ENCODE measurements around the gene GID8.
"Not testable (repeated sequence)": the region's sequence is repeated elsewhere in the genome, so short reads cannot be mapped to it uniquely, and the experiment has no call there.

The GID8 gene

DNA sequence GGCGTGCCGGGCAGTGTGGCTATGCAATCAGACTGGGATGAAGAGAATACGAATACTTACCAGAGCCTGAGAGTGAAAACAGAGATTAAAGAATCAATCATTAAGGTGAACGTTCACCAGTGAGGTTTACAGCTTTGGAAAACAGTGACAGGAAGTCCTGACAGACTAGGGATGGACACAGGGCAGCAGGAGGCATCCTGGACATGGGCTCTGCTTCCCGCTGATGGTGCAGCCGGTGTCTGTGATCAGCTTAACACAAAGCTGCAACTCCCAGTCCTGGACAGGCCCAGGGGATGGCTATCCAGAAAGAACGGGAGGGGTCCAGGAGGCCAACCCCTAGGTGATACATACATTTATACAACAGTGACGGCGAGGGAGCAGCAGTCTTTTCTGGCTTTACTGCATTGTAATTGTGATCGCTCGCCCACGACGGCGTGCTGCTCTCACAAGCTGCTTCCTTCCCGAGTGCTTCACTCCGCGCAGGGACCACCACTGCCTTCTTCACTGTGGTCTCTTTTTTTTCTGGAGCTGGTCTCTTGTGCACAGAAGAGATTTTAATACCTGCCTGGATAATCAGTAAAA lies 32.3 kb upstream of the GID8 start:
- DNase-seq: no peak

DNA sequence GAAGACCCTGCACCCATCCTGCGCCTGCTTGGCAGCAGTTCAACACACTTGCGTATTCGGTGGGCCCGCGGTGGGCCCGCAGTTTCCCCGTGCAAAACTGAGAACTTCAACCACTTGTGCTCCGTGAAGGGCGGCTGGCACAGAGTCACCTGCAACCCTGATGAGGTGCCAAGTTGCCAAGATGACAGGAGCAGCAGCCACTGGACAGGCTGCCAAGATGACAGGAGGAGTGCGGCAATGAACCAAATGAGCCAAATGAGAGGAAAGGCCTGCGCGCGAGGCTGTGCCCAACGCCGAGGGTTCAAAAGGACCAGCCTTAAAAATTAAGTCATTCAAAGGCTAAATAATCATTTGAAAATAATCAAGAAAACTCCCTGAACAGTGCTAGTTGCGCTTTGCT lies 31.7 kb upstream of the GID8 start:
- DNase-seq: no peak

DNA sequence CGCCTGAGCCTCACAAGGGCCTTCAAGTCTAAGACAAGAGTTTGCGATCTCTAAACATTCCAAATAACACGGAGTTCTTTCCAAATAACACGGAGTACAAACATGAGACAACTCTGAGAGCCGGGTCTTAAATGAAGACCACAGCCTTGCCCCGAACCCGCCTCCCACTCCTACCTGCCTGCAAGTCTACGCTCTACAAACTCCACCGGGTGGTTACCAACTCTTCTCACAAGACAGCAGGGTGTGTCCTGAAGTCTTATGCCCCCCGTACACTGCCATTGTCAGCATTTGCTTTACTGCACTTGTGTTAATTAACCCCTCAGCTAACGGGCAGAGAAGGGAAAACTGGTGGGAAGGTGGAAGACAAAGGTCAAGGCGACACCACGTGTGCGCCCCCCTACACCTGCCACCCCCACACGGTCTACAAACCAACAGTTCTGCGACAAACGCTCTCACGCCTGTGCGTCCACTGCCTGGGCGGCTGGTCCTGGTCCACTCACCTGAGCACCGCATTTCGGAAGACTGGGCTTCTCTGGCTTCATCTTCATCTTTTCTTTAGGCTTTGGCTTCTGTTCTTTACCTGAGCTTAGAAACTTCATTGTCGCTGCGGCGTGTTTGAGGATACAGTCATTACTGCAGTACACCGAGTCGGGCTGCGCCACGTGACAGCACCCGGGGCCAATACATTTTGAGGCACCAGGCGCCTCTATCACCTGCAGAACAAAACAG lies 31.1 kb upstream of the GID8 start:
- DNase-seq: no peak

DNA sequence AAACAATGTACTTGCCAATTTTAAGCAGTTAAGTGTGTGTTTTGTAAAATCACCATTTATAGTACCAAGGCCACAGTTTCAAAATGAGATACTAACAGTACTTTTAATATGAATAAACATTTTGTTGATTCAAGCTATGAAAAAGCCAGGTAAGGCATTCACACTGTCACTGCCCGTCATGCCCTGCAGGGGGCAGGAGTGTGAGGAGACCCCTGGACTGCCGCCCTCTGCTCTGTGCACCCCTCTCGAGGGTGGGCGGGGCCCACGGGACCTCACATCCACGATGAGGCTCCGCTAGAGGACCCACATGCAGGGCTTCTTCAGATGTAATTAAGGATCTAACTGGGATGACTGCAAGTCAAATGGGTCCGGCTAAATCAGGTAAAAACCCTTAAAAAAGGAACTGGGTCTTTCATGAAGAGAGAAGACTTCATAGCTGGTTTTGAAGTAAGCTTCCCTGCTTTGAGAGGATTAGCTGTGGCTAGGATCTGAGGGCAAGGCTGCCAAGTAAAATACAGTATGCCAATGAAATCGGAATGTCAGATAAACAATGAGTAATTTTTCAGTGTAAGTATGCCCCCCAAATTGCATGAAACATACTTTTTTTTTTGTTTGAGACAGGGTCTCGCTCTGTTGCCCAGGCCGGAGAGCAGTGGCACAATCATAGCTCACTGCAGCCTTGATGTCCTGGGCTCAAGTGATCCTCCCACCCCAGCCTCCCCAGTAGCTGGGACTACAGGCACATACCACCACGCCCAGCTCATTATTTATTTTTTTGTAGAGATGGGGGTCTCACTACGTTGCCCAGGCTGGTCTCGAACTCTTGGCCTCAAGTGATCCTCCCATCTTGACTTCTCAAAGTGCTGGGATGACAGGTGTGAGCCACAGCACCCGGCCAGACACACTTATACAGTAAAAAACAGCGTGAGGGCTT lies 30.3 kb upstream of the GID8 start:
- DNase-seq: no peak

DNA sequence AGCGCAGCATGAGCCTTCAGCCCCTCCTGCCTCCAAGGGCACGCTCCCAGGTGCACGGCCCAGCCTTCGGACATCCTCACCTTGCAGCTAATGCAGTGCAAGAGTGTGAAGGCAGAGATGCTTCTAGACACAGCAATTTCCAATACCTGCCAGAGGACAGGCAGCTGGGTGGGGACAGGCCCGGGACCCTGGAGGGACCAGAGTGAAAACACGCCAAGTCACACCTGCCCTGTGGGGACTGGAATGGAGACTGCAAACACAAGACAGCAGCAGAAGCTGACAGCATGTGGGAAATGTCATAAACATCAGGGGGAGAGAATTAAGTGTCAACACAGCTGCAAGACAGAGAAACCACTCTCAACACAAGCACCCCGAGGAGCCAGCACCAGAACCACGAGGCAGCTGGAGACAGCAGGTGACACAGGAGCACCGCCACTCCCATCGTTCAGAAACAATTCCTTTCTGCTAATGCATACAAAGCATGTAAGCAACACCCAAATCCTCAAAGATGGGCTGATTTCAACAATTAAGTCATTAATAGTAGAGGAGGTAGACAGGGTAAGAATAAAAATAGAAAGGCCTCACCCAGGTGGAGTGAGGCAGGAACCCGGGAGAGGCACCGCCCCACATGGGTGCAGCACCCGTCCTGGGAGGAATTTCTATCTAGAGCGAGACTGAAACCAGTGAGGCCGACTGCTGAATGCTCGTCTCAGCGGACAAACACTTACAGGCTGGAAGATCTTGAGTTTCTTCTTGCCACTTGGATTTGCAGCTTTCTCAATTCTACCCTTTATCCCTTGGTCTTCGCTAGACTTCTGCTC lies 28.8 kb upstream of the GID8 start:
- no peak for DNase-seq

DNA sequence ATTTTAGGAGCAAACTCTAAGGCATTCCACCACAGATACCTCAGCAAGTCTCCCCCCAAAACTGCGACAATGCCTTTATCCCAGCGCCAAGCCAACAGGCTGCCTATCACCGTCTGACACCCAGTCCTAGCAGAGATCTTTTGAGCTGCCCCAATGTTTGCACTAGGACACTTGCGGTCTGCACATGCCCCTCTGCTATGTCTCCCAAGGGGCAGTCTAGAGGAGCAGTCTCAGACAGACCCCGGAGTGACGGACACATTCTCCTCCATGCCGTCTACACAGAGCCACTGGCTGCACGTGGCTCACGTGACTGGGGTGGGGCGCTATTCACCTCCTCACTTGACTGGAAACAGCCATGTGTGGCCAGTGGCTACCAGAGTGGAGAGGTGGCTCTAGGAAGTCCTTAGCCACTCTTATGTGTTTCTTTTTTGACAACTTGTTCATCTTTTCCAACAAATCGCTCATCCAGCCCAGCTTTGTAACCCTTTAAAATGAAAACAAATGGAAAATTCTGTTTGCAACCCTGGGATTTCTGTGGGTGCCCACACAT lies 27.7 kb upstream of the GID8 start:
- no peak for DNase-seq

DNA sequence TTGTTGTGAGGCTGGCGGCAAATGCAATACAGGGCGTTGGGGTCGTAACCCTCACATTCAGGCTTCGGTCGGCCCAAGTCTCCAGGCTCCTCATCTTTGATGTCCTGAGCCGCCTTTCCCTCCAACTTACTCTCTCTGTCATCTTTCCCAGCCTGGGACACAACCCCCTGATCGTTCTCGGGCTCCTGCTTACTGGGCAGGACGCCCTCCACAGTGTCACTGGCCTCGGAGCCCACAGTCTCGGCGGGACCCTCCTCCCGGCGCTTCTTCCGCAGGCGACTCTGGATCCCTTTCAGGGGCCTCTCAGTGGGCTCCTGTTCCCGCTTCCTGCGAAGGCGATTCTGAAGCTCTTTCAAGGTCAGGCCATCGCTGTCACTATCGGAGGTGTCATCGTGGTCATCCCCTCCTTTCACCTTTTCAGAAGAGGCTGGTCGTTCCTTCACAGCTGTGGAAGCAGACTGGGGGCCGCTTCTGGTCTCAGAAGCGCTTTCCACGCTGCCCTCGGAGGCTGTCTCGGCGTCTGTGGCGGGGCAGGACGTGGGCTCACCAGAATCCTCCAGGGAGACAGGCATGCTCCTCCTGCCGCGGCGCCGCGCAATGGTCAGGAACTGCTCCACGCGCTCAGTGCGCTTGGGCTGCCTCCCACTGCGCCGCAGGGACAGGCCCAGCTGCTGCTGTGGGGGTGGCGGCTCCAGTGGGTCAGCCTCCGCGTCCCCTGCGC lies 27.0 kb upstream of the GID8 start:
- DNase-seq: no peak

DNA sequence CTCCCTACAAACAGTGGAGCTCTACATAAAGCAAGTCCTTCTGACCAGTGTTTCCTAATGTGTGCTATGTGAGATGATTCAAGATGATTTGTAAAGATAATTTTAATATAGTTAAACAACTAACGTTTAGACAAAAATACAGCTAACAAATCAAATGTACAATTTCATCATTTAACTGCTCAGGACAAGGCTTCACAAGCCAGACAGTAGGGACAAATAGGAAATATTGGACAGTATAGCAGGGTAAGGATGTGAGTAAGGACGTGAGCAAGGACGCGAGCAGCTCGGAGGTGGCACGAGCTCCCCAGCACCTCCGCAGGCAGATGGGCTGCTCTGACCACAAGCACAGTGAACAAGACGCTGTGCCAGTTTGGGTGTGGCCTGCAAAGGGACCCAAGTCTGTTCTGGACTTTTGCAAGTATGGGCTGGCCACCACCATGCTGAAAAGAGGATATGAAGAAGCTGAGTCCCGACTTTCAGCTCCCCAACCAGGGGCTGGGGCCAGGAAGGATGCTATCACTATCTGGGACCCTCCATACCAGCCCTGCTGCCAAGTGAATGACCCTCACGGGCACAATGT lies 26.2 kb upstream of the GID8 start:
- DNase-seq: no peak

DNA sequence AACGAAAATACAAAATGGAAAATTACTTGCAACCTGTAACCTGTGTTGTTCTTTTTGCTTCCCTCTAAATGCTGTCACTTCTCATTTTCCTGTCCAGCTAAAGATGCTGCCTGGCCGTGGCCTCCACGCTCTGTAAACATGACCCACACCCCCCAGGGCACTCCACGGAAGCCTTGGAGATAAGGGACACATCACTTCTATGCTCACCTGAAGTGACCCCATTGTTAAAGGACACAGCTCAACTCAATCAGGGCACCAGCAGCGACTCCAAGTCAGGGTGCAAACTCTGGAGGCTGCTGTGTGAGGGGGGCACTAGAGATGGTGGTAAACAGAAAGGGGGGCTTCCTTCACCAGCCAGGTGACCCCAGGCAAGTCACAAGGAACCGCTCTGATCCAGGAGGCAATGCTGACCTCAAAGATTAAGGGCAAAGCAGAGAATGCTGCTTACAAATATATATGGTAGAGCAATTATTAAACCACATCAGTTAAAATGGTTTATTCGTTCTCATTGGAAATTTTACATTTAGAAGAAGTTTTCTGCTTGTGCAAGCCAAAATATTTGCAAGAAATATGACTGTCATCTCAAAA lies 24.8 kb upstream of the GID8 start:
- DNase-seq: no peak

DNA sequence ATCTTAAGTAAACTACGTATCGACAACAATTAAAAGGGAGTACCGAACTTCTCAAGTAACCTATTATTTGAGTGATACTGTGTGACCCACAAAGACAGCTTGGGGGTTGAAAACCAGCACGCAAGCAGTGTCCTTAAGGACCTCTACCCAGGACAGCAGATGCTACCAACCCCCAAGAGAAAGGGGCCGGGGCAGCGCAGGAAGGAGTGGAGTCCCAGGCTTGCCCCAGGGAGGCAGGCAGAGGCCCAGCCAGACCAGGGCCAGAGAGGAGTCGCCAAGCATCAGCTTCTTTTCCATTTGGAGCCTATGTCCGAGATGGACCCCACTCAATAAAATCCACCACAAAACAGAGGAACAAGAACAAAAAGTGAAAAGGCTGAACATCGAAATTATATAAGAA lies 23.5 kb upstream of the GID8 start:
- no peak for DNase-seq

DNA sequence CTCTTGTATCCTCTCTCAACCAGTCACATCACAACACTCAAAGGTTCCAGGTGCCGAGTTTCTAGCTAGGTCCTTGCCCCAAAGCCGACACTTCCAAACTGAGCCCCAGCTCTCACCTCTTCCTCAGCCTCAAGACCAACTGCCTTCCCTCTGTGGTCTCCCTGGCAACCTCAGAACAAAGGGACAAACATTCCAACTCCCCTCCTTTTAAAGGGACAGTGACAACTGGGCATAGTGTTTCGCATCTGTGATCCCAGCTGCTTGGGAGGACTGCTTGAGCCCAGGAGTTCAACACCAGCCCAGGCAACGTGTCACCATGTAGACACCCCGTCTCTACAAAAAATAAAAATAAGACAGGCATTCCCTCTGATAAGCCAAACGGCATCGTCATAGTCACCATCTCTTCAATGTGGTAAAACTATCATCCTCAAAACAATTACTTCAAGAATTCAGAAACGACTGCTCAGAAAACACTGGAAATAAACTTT lies 22.9 kb upstream of the GID8 start:
- DNase-seq: no peak

DNA sequence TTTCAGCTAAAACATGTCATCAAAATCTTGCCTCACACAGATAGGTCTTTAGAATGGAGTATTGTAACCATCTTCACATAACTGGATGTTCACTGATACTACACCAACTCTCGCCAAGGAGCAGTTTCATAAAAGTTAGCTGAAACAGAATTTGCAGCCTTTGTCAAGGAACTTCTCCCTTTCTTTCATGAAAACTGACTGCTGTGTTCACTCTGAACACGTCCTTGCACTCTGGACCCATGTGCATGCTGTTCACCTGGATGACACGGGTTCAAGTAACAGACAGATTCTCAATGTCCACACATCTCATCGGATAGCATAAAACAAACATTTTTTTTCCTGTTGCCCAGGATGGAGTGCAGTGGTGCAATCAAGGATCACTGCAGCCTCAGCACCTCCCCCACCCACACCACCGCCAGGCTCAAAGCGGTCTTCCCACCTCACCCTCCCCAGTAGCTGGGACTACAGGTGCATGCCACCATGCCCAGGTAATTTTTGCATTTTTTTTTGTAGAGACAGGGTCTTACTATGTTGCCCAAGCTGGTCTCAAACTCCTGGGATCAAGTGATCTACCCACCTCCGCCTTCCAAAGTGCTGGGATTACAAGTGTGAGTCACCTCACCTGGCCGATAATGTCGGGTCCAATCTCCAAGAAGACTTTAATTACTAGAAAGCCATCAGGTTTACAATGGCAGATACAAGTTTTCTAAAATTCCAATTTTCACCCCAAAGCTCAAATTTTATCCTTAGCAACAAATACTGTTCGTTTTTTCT lies 21.1 kb upstream of the GID8 start:
- no peak for DNase-seq

DNA sequence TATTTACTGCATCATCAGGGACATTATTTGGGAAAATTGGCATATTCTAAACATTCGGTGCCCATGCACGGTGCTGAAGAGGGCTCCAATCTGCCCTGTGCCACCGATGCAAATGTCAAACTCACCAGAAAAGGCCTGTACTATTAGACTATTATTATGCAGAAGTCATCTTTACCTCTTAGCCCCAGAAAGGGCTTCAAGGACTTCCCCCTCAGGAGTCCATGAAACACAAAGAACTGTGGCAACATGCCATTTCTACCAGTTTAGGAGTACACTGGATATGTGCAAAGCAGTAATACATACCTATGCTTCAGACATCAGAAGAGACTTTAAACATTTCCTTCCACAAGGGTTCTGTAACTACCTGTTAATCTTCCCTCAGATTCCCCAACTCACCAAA lies 20.2 kb upstream of the GID8 start:
- DNase-seq: no peak

DNA sequence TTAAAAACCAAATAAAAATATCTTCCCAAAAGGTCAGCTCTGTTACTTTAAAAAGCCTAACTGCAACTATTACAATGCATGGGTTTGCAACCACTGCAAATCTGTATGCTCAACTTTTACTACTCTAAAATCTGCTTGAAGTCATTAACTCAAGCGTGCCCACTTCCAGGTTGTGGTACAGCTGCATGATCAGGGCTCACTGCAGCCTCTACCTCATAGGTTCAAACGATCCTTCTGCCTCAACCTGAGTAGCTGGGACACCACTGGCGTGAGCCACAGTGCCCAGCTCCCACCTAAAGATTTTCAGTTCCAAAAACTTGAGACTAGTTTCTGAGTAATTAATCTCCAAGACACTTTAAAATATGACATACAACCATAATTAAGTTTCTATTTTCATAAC lies 19.8 kb upstream of the GID8 start:
- no peak for DNase-seq

DNA sequence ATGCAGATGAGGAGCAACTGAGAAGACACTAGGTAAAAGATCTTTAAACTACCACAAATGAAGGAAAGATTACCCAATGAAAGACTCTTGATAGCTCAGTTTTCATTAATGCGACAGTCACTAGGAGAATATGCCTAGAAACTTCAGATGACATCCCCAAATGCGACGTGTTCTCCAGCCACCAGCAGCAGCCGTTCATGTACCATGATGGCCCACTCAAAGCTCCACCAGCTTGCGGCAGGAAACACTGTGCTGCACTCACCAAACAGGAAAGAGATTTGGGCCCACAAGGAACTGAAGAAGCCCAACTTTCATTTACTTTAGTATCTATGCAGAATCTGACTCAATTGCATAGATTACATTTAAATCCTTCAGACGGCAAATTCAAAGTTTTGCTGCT lies 19.1 kb upstream of the GID8 start:
- no peak for DNase-seq

DNA sequence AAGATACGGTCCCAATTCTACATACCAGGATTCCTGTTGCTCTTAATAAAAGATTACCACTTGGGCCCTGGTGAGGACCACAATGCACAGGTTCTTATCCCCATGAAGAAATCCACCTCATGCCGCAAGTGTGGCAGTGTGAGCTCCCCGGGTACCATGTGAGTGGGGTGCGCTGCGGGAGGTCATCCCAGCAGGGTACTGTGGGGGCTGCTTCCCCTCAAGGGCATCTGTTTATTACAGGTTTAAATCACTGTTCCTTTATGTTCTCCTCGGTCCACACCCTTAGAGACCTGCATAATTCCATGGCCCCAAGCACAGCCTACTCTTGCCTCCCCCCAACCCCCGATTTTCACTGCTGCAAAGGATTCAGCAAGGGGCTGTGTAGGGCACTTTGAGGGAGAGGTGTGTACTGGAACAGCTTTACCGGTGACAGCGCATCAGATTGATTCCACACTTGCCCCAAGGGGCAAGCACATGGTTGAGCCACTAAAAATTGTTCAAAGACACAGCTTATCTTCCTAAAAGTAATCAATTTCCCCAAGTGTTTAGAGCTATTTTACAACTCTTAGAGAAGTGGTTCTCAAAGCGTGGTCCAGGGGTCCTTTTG lies 17.8 kb upstream of the GID8 start:
- no peak for DNase-seq

DNA sequence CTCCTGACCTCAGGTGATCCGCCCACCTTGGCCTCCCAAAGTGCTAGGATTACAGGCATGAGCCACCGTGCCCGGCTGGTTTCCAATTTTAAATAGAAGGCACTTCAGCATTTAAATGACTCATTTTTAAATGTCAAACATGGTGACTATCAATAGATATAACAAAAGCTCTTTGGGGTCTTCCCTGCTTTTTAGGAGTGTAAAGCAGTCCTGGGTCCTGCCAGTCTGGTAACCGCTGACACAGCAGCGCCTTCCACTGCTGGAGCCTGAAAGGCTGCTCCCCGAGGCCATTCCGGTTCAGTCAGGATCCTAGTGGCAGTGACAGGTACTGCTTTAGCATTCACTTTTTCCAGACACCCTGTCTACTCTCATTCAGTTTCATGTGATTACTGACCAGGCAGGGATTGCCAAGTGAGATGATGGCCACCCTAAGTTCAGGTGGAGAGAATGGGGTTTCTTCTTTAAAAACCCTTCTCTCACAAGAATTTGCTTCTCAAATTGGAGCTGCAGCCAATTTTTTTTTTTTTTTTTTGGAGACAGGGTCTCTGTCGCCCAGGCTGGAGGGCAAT lies 16.7 kb upstream of the GID8 start:
- no peak for DNase-seq

DNA sequence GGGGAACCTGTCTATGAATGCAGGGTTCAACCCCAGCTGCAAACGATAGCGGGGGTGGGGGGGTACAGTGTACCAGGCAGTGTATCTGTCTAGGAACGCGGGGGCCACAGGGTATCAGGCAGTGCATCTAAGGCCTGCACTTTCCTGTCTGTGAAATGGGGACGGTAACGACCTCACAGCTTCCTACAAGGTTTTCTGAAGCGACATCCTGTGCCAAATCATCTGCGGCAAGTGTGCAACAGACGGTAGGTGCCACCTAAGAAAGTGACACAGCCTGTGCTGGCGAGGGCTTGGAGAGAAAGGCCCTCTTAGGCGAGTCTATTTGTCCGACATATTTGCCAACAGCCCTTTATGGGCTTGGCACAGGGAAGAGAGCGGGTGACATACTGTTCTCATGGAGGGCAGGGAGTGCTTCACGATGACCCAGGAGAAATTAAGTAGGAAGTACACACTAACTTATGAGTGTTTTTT lies 15.5 kb upstream of the GID8 start:
- no peak for DNase-seq

DNA sequence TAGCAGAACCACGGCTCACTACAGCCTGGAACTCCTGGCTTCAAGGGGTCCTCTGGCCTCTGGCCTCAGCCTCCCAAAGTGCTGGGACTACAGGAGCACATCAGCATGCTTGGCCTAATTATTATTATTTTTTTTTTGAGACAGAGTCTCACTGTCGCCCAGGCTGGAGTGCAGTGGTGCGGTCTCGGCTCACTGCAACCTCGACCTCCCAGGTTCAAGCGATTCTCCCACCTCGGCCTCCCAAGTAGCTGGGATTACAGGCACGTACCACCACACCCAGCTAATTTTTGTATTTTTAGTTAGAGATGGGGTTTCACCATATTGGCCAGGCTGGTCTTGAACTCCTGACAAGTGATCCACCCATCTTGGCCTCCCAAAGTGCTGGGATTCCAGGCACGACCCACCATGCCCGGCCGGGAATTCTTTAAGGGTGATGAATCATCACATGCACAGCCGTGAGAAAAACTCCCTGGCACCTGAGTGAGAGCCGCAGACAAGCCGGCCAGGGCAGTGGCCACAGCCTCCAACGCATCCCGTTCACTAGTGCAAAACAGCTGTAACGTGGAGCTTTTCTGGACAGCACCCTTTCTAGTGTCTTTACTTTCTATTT lies 14.8 kb upstream of the GID8 start:
- DNase-seq: not testable (repeated sequence)
